SK-N-SH (cell line): ENCODE data around the gene DYRK3.

Source experiments
- MXI1 ChIP-seq: IDR thresholded peaks from 2 replicates; pipeline ENCODE4 v1.6.1; 2012; ENCODE audit warnings: mild to moderate bottlenecking, low read depth, low read length, improper control_type of control experiment
- USF1 ChIP-seq: IDR thresholded peaks from 2 replicates; pipeline ENCODE4 v1.4.0; 2012; ENCODE audit warnings: low read depth, borderline replicate concordance

- TF ChIP-seq USF1 (no peak), MXI1 (no peak)
Observed at GRCh38 chr1:206591226-206591625, 44.1 kb upstream of the DYRK3 start.
